Testis (tissue), 2 donors: ENCODE results near the gene GZMH.

ENCODE experiments used
- CTCF ChIP-seq, 3 experiments: fragments of 450-650 bp in 2 of 3; fragments of 200-600 bp in 1 of 3; sonication (generic) in 1 of 3; IDR thresholded peaks; one replicate each; pipeline ENCODE4 v1.5.1; 2016 to 2019; ENCODE audit warnings: antibody characterized with exemption in 3 of 3, mild to moderate bottlenecking in 2 of 3, moderate library complexity in 1 of 3
- POLR2A ChIP-seq: fragments of 450-650 bp; IDR thresholded peaks from one replicate; pipeline ENCODE4 v1.6.1; 2017; ENCODE audit warnings: antibody characterized with exemption, mild to moderate bottlenecking, moderate library complexity

GRCh38 chr14:24578558-24578957 is 30.9 kb downstream of the GZMH start:
- TF ChIP-seq CTCF (IDR thresholded peaks at IDR 0.05), result no peak
- no peak for TF ChIP-seq POLR2A
